H1 (cell line): Measurements from ENCODE around the gene ABCD4.

Experiments
- EP300 ChIP-seq, 2 experiments: IDR thresholded peaks; 1 replicate in 1 of 2; 2 replicates in 1 of 2; pipeline ENCODE4 v1.6.1; 2011 to 2012; ENCODE audit warnings: low read depth in 2 of 2, low read length in 2 of 2, mild to moderate bottlenecking in 2 of 2, borderline replicate concordance in 1 of 2, inconsistent platforms in 1 of 2, moderate library complexity in 1 of 2
- JUN ChIP-seq: IDR thresholded peaks from 2 replicates; pipeline ENCODE4 v1.6.1; 2011; ENCODE audit warnings: low read depth, mild to moderate bottlenecking, improper control_type of control experiment, low read length
- MAFK ChIP-seq: IDR thresholded peaks from 2 replicates; pipeline ENCODE4 v1.6.1; 2012; ENCODE audit warnings: low read depth, mild to moderate bottlenecking, improper control_type of control experiment, low read length
- POLR2A ChIP-seq, 2 experiments: IDR thresholded peaks; 1 replicate in 1 of 2; 2 replicates in 1 of 2; pipeline ENCODE4 v1.6.1; 2011; ENCODE audit warnings: low read depth in 2 of 2, low read length in 2 of 2, mild to moderate bottlenecking in 2 of 2; ENCODE audit errors: control extremely low read depth in 1 of 2
- SP2 ChIP-seq: IDR thresholded peaks from 2 replicates; pipeline ENCODE4 v1.6.1; 2012; ENCODE audit warnings: mild to moderate bottlenecking, low read length, inconsistent platforms
- TBP ChIP-seq: IDR thresholded peaks from 2 replicates; pipeline ENCODE4 v1.6.1; 2011; ENCODE audit warnings: low read depth, low read length, improper control_type of control experiment
- ZNF274 ChIP-seq: IDR thresholded peaks from 2 replicates; pipeline ENCODE4 v1.7.0; 2012; ENCODE audit warnings: low read length, borderline replicate concordance; ENCODE audit errors: extremely low read depth
- TF ChIP-seq, protein P1 (sequence below), 3 experiments: IDR thresholded peaks; 1 replicate in 2 of 3; 2 replicates in 1 of 3; pipeline versions ENCODE4 v1.5.1 to v1.6.1; 2011; ENCODE audit warnings: low read length in 3 of 3, mild to moderate bottlenecking in 3 of 3, inconsistent platforms in 2 of 3, low read depth in 1 of 3, moderate library complexity in 1 of 3; ENCODE audit not compliant: insufficient read depth in 1 of 3; ENCODE audit errors: control extremely low read depth in 1 of 3

- TF ChIP-seq, protein P1, sequence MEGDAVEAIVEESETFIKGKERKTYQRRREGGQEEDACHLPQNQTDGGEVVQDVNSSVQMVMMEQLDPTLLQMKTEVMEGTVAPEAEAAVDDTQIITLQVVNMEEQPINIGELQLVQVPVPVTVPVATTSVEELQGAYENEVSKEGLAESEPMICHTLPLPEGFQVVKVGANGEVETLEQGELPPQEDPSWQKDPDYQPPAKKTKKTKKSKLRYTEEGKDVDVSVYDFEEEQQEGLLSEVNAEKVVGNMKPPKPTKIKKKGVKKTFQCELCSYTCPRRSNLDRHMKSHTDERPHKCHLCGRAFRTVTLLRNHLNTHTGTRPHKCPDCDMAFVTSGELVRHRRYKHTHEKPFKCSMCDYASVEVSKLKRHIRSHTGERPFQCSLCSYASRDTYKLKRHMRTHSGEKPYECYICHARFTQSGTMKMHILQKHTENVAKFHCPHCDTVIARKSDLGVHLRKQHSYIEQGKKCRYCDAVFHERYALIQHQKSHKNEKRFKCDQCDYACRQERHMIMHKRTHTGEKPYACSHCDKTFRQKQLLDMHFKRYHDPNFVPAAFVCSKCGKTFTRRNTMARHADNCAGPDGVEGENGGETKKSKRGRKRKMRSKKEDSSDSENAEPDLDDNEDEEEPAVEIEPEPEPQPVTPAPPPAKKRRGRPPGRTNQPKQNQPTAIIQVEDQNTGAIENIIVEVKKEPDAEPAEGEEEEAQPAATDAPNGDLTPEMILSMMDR (IDR thresholded peaks at IDR 0.05; ENCODE audit: control extremely low read depth in 1 of 3, insufficient read depth in 1 of 3, low read depth in 1 of 3, low read length in 3 of 3), result no peak
- TF ChIP-seq EP300 (IDR thresholded peaks at IDR 0.05; ENCODE audit: borderline replicate concordance in 1 of 2, low read depth in 2 of 2, low read length in 2 of 2) (no peak), TBP (no peak), MAFK (no peak), JUN (no peak), POLR2A (IDR thresholded peaks at IDR 0.05; ENCODE audit: control extremely low read depth in 1 of 2, low read depth in 2 of 2, low read length in 2 of 2) (no peak), SP2 (no peak), ZNF274 (no peak)
Measured at GRCh38 chr14:74242021-74242779, 60.5 kb downstream of the ABCD4 start.
